ENCODE data around the gene UMODL1. TPM values are rescaled to one million over a fixed set of nuclear protein-coding genes. Genes with fewer than 3 reads are reported as not detected.

Gene UMODL1
- total RNA-seq, 3 donors from 2014 or later, result not detected

- Mint-ChIP-seq H3K27me3 (ENCODE audit: low read depth) (no peaks in the 10 kb centered on the region), H3K9me3 (no peaks in the 10 kb centered on the region), H3K36me3 (ENCODE audit: insufficient read depth) (no peaks in the 10 kb centered on the region), H3K4me3 (no peak overlapping the region), H3K4me1 (ENCODE audit: low read depth) (peaks cover 47% of the 10 kb centered on the region)
- no peak for DNase-seq
- no peak for ATAC-seq
These were observed 11.0 kb upstream of the UMODL1 start for GRCh38 chr21:42060166-42060565.

- Mint-ChIP-seq H3K27me3 (ENCODE audit: low read depth) (no peaks in the 10 kb centered on the region), H3K9me3 (no peaks in the 10 kb centered on the region), H3K36me3 (ENCODE audit: insufficient read depth) (no peaks in the 10 kb centered on the region), H3K4me1 (ENCODE audit: low read depth) (peaks cover 53% of the 10 kb centered on the region), H3K4me3 (no peak overlapping the region)
- DNase-seq (no peak), ATAC-seq (no peak)
These were observed 9.7 kb upstream of the UMODL1 start for GRCh38 chr21:42061195-42061985.

GRCh38 chr21:42061986-42062235 lies 9.2 kb upstream of the UMODL1 start:
- ATAC-seq, result no peak
- Mint-ChIP-seq H3K9me3 (no peaks in the 10 kb centered on the region), H3K36me3 (ENCODE audit: insufficient read depth) (no peaks in the 10 kb centered on the region), H3K4me3 (peak overlapping the region; percentile 75), H3K27me3 (ENCODE audit: low read depth) (no peaks in the 10 kb centered on the region), H3K4me1 (ENCODE audit: low read depth) (peaks cover 53% of the 10 kb centered on the region)
- no peak for DNase-seq

GRCh38 chr21:42062236-42063022 lies 8.7 kb upstream of the UMODL1 start:
- Mint-ChIP-seq H3K4me1 (ENCODE audit: low read depth) (peaks cover 53% of the 10 kb centered on the region), H3K4me3 (peak overlapping the region; percentile 75)
- ATAC-seq, result peak; percentile 69 to 70

GRCh38 chr21:42063191-42063570 lies 7.9 kb upstream of the UMODL1 start:
- no peak for ATAC-seq
- Mint-ChIP-seq H3K4me3 (peak overlapping the region; percentile 75), H3K36me3 (ENCODE audit: insufficient read depth) (no peaks in the 10 kb centered on the region), H3K4me1 (ENCODE audit: low read depth) (peaks cover 53% of the 10 kb centered on the region), H3K9me3 (no peaks in the 10 kb centered on the region), H3K27me3 (ENCODE audit: low read depth) (no peaks in the 10 kb centered on the region)
- no peak for DNase-seq

More at GRCh38 chr21:42062236-42063022, 8.7 kb upstream of the UMODL1 start:
- Mint-ChIP-seq H3K36me3 (ENCODE audit: insufficient read depth) (no peaks in the 10 kb centered on the region), H3K27me3 (ENCODE audit: low read depth) (no peaks in the 10 kb centered on the region), H3K9me3 (no peaks in the 10 kb centered on the region)
- DNase-seq, result peak; percentile 68

- no peaks in the 10 kb centered on the region for H3K27me3 Mint-ChIP-seq (ENCODE audit: low read depth)
- H3K4me1 Mint-ChIP-seq (ENCODE audit: low read depth), result peaks cover 53% of the 10 kb centered on the region
- peak; percentile 42 for DNase-seq
- no peaks in the 10 kb centered on the region for H3K36me3 Mint-ChIP-seq (ENCODE audit: insufficient read depth)
- no peaks in the 10 kb centered on the region for H3K9me3 Mint-ChIP-seq
- H3K4me3 Mint-ChIP-seq, result peak overlapping the region; percentile 75
- peak; percentile 64 to 71 for ATAC-seq
These were observed 7.3 kb upstream of the UMODL1 start for GRCh38 chr21:42063571-42064521.

- peaks cover 41% of the 10 kb centered on the region for H3K4me1 Mint-ChIP-seq (ENCODE audit: low read depth)
- H3K4me3 Mint-ChIP-seq, result no peak overlapping the region
- no peaks in the 10 kb centered on the region for H3K36me3 Mint-ChIP-seq (ENCODE audit: insufficient read depth)
- H3K9me3 Mint-ChIP-seq, result no peaks in the 10 kb centered on the region
- H3K27me3 Mint-ChIP-seq (ENCODE audit: low read depth), result no peaks in the 10 kb centered on the region
- ATAC-seq (no peak), DNase-seq (no peak)
These were observed 4.6 kb upstream of the UMODL1 start for GRCh38 chr21:42066521-42066920.

- DNase-seq (no peak), ATAC-seq (no peak)
- Mint-ChIP-seq H3K4me3 (no peak overlapping the region), H3K4me1 (ENCODE audit: low read depth) (peaks cover 29% of the 10 kb centered on the region), H3K27me3 (ENCODE audit: low read depth) (no peaks in the 10 kb centered on the region), H3K36me3 (ENCODE audit: insufficient read depth) (no peaks in the 10 kb centered on the region), H3K9me3 (no peaks in the 10 kb centered on the region)
These were observed 3.4 kb upstream of the UMODL1 start for GRCh38 chr21:42067531-42068255.

- Mint-ChIP-seq H3K36me3 (ENCODE audit: insufficient read depth) (no peaks in the 10 kb centered on the region), H3K9me3 (no peaks in the 10 kb centered on the region), H3K4me3 (no peak overlapping the region), H3K27me3 (ENCODE audit: low read depth) (no peaks in the 10 kb centered on the region), H3K4me1 (ENCODE audit: low read depth) (peaks cover 26% of the 10 kb centered on the region)
- ATAC-seq, result no peak
- no peak for DNase-seq
These were observed 2.9 kb upstream of the UMODL1 start for GRCh38 chr21:42068256-42068545.

GRCh38 chr21:42068592-42068991 lies 2.5 kb upstream of the UMODL1 start:
- Mint-ChIP-seq H3K36me3 (ENCODE audit: insufficient read depth) (no peaks in the 10 kb centered on the region), H3K27me3 (ENCODE audit: low read depth) (no peaks in the 10 kb centered on the region), H3K4me3 (no peak overlapping the region), H3K9me3 (no peaks in the 10 kb centered on the region), H3K4me1 (ENCODE audit: low read depth) (peaks cover 22% of the 10 kb centered on the region)
- DNase-seq, result no peak
- no peak for ATAC-seq

GRCh38 chr21:42069327-42069726 lies 1.8 kb upstream of the UMODL1 start:
- no peaks in the 10 kb centered on the region for H3K27me3 Mint-ChIP-seq (ENCODE audit: low read depth)
- no peak for DNase-seq
- no peaks in the 10 kb centered on the region for H3K36me3 Mint-ChIP-seq (ENCODE audit: insufficient read depth)
- no peaks in the 10 kb centered on the region for H3K9me3 Mint-ChIP-seq
- no peak for ATAC-seq
- no peak overlapping the region for H3K4me3 Mint-ChIP-seq
- H3K4me1 Mint-ChIP-seq (ENCODE audit: low read depth), result peaks cover 15% of the 10 kb centered on the region

- ATAC-seq, result no peak
- H3K9me3 Mint-ChIP-seq, result no peaks in the 10 kb centered on the region
- H3K27me3 Mint-ChIP-seq (ENCODE audit: low read depth), result no peaks in the 10 kb centered on the region
These were observed 1.3 kb upstream of the UMODL1 start for GRCh38 chr21:42069843-42070242.

GRCh38 chr21:42073145-42074099 lies 2.3 kb downstream of the UMODL1 start:
- no peak overlapping the region for H3K4me3 Mint-ChIP-seq
- peaks cover 1% of the 10 kb centered on the region for H3K27me3 Mint-ChIP-seq (ENCODE audit: low read depth)
- peaks cover 2% of the 10 kb centered on the region for H3K4me1 Mint-ChIP-seq (ENCODE audit: low read depth)
- no peaks in the 10 kb centered on the region for H3K36me3 Mint-ChIP-seq (ENCODE audit: insufficient read depth)
- no peaks in the 10 kb centered on the region for H3K9me3 Mint-ChIP-seq
- no peak for DNase-seq
- no peak for ATAC-seq

More at GRCh38 chr21:42069843-42070242, 1.3 kb upstream of the UMODL1 start:
- no peak for DNase-seq
- Mint-ChIP-seq H3K36me3 (ENCODE audit: insufficient read depth) (no peaks in the 10 kb centered on the region), H3K4me3 (no peak overlapping the region), H3K4me1 (ENCODE audit: low read depth) (peaks cover 10% of the 10 kb centered on the region)
